HG03432 (cell line): ENCODE results near the gene UGT1A9.

Experiments used
- ATAC-seq: cut with Tn5 transposase; IDR thresholded peaks from one replicate; pipeline ENCODE4 v1.9.1; 2021; ENCODE audit warnings: mild to moderate bottlenecking, moderate library complexity; ENCODE audit not compliant: unreplicated experiment

UGT1A9 gene

DNA sequence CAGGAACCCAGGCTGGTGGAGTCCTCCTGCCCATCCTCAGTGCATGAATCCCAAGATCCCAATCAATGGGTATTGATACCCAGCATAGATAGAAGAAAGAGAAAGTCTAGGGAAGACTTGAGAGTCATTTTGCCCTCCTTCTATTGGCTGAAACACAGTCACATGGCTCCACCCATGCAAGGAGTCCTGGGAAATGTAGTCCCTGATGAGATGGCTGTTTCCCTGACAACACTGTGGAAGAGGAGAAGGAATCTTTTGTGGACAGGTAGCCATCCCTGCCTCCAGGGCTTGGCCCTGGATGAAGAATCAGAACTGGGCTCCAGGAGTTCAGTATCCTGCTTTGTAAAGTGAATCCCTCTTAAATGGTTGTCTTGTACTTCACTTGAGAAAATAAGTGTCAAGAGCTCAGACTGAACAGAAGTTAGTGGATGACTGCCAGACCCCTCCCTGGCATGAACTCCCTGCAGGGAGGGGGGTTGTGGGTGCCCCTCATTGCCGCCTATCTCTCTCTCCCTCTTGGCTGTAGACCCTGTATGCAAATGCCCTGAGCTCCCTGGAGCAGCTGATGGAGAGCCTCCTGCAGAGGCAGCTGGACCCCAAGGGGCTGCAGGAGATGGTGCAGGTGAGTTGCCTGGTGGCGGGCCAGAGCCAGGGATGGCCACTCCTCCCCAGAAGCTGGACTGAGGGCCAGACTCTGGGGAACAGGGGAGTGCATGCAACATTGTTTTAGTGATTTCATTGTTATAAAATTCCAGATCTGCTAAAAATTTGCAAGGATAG, 142.5 kb downstream of the UGT1A9 start:
- ATAC-seq = no peak

GRCh38 chr2:233815861-233816260, 144.2 kb downstream of the UGT1A9 start:
- ATAC-seq = no peak

DNA sequence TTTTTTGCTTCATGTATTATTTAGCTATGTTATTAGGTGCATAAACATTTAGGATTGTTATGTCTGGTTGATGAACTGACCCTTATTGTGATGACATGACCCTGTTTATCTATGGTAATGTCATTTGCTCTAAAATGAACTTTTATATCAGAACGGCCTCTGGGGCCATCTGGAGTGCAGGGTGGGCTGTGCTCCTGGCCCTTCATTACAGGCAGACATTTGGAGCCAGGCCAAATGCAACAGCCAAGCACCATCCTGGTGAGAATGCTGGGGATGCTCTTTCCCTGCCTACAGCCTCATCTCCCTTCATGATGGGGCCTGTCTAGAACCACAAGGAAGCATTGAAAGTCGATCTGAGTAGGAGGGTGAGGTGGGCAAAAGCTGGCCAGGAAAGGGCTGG, 144.6 kb downstream of the UGT1A9 start:
- no peak for ATAC-seq

GRCh38 chr2:233816771-233817170, 145.1 kb downstream of the UGT1A9 start:
- no peak for ATAC-seq

DNA sequence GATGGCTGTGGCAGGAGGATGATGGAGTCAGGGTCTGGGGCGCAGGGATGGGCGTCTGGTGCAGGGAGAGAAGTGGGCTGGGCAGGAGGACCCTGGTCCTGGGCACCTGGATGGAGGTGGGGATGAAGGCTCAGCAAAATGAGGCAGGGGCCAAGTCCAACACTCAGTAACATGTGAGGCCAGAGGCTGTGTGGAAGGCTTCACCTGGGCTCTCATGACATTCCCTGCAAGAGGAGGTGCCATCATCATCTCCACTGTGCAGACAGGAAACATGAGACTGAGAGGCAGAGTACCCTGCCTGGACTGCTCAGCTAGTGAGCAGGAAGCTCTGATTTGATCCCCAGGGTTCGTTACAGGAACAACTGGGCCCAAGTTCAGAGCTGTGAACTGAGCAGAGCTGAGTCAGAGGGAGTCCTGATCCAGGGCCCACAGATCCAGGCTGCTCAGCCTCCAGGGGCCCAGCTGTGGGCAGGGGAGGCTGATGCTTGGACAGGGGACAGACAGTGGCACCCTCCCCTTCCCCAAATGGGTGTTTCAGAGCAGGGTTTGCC, 145.7 kb downstream of the UGT1A9 start:
- ATAC-seq = no peak

DNA sequence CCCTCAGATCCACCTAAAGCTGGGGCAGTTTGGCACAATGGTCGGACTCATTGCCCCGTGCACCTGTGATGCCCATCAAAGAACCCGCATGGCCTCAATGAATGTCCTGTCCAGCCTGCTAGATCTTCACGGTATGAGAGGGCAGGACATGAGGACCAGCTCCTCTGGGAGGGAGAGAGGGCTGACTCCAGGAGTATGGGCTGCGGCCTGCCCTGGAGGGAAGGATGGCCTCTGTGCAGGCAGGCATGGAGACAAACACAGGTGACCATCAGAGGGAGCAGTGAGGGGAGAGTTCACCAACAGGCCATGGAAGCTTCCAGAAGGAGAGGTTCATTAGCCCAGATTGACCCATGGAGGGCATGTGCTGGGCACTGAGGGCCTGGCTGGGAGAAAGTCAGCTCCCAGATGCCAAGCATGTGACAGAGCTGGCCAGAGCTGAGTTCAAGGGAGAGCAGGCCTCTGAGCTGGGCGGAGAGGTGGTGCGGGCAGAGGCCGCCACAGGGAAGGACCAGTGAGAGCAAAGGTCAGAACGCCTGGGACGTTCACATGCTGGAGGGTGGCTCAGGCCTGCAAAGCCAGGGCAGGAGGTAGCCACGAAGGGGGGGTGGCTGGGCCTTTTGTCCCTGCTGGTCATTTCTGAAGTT, 146.4 kb downstream of the UGT1A9 start:
- ATAC-seq = no peak

DNA sequence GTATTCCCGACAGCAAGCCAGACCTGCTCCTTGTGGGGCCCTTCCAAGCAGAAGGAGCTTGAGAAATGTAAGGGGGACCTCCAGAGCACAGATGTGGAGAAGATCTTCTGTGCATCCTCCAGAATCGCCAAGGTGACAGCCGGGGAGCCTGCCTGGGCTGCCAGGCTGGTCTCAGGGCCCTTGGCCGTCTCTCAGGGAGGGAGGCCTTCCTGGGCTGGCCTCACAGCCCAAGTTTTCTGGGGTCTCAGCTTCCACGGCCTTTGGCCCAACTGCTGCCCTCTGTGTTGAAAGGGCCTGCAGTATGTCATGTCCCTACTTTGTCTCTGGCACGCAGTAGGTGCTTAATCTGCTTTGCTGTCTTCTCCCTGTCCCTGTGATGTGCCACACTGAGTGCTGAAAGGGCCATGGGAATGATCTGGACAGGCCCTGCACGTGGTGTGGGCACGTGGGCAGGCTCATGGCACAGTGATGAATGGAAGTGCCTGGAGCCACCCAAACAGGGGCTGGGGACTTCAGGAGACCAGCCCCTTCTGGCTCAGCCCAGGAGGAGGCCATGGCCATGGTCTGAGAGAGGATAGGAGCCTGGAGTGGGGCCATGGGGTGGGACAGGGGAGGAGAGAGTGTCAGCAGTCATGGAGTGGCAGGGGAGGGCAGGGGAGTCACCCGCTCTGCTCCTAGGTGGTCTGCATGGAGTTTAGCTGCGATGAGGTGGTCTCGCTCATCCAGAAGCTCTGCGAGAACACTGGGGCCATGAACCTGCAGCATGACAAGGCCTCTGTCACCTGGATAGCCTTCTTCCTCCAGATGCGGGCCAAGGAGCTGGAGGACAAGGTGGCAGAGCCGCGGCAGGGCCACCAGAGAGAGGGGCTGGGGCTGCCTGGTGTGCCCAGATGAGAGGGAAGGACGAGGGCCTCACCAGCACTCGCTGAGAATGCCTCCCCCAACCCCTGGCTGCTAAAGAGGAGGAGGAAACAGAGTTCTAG, 147.2 kb downstream of the UGT1A9 start:
- no peak for ATAC-seq

DNA sequence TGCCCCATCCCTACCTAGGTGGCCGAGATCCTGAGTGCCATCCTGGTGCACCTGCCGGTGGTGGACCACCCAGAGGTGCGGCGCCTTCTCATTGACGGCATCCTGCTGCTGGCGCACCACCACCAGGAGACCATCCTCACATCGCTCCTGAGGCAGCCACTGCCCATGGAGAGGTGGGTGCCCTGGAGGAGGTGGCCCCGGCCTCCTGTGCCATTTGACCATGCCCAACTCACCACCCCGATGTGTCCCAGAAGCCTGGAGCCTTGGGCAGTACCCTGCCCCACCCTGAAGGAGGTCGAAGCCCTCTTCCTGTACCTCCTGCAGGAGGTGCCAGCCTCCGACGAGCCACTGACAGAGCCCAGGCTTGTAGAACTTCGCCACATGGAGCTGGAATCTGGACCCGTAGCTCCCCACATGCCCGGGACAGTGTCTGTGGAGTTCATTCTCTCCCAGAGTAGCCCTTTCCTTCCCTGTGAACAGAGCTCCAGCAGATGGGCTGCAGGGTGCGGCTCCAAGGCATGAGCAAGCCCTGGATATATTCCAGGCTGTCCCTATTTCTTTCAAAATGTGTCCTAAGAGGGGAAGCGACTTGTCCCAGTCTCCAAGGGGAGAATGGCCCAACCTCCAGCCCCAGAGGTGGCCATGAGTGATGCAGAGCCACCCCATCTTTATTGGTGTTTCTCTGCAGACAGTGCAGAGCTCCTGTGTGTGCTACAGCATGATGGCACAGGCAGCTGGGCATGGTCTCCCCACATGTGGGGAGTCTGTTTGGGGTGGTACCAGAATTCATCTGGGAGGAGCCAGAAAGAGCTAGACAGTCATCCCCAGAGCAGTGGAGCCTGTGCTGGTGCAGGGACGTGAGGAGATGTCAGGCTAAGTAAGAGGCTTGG, 148.4 kb downstream of the UGT1A9 start:
- ATAC-seq = no peak

GRCh38 chr2:233820774-233821105, 149.0 kb downstream of the UGT1A9 start:
- no peak for ATAC-seq

GRCh38 chr2:233821196-233821595, 149.5 kb downstream of the UGT1A9 start:
- no peak for ATAC-seq

DNA sequence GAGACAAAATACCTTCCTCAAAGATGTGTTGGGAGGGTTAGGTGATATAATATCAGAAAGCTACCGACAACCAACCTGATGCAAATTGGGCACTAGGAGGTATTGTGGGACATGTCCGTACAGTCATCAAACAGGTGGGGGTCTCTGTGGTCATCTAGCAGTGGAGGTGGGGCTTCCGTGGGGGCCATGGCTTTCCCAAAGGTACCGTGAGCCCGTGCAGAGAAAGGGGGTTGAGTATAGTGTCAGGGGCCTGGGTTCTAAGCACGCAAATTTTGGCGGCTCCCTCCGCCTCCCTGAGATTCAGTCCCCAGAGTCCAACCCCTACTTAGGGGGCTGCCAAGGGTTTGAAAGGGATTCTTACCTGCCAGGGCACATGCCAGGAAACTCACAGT, 150.0 kb downstream of the UGT1A9 start:
- no peak for ATAC-seq

DNA sequence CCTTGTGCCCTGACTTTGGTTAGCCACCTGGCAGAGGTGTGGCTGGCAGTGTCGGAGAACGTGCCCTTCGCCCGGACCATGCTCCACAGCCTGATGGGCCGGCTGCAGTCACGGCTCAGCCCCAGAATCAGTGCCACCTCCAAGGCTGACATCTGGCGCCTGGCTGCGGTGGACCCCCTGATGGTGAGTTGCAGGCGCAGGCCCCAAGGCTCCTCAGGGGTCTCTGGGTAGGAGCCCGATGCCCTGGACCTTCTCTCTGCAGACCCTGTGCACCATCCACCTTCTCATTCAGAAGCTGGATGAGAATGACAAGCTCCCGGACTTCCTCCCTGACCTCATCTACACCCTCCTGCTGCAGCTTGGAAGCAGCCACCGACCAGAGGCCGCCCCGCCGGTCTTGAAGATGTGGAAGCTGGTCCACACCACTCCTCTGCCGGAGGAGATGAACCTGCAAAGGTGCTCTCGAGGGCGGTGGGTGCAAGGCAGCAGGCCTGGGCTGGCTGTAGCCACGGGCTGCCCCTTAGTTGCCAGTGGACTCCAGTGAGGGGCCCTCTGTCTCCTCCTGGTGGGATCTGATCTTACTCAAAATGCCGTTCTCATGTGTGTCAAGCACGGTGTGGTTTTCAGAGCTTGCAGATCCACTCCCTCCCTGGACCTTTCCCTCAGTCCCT, 150.5 kb downstream of the UGT1A9 start:
- no peak for ATAC-seq
